Mononuclear cell (primary cell): ENCODE measurements around the gene MYG1. TPM values are rescaled to one million over a fixed set of nuclear protein-coding genes. Genes with fewer than 3 reads are reported as not detected.
"Not testable (repeated sequence)": the region's sequence is repeated elsewhere in the genome, so short reads cannot be mapped to it uniquely, and the experiment has no call there.

Source experiments
- H3K27me3 ChIP-seq: 2 replicates; pipeline ENCODE4 v1.6.0; 2011; ENCODE audit warnings: low read length, control low read depth; ENCODE audit not compliant: insufficient read depth
- H3K4me1 ChIP-seq: 2 replicates; pipeline ENCODE4 v1.5.1; 2011; ENCODE audit warnings: mild to moderate bottlenecking, low read length, control low read depth; ENCODE audit not compliant: insufficient read depth
- H3K4me3 ChIP-seq: 2 replicates; pipeline ENCODE4 v1.5.1; 2011; ENCODE audit warnings: mild to moderate bottlenecking, low read length, moderate library complexity
- H3K9me3 ChIP-seq: 2 replicates; pipeline ENCODE4 v1.5.1; 2011; ENCODE audit warnings: low read depth, mild to moderate bottlenecking, control low read depth, low read length
- total RNA-seq: library from RNA; depleted of rRNA; stranded (reverse); fragments of >200 nt; gene quantifications from one replicate; pipeline ENCODE4 v1.2.3, GENCODE V29; 2012

The MYG1 gene
- total RNA-seq, 1 donor: 20.4 TPM

DNA sequence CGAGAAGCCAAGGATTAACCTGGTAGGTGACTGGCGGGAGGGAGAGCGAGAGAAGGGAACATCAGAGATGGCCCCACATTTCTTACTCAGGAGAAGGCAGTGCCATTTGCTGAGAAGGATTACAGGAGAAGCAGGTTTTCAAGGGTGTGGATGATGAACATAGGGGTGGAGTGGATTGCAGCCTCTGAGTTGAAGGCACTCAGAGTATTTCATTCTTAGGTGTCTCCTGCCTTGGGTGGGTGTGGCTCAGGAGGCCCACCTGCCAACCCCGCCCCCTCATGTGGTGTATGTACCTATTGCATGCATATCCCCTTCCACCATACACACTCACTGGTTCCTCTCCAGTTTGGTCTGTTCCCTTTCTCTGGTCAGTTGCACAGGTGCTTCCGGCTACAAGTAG lies 25.1 kb upstream of the MYG1 start:
- Histone ChIP-seq H3K4me1 (peaks cover 9% of the 10 kb centered on the region), H3K9me3 (no peaks in the 10 kb centered on the region), H3K4me3 (no peak overlapping the region), H3K27me3 (no peaks in the 10 kb centered on the region)

DNA sequence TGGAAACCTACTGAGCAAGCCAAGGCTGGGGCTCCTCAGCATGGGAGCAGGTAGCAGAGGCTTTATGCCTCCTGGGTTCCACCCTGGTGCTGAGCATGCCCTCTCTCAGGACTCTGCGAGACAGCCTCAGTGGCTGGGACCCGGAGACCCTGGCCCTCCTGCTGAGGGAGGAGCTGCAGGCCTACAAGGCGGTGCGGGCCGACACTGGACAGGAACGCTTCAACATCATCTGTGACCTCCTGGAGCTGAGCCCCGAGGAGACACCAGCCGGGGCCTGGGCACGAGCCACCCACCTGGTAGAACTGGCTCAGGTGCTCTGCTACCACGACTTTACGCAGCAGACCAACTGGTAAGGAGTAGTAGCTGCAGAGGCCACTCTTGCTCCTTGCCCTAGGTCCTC lies 23.0 kb upstream of the MYG1 start:
- no peaks in the 10 kb centered on the region for H3K27me3 ChIP-seq
- H3K9me3 ChIP-seq: no peaks in the 10 kb centered on the region
- H3K4me1 ChIP-seq: no peaks in the 10 kb centered on the region
- H3K4me3 ChIP-seq: no peak overlapping the region

DNA sequence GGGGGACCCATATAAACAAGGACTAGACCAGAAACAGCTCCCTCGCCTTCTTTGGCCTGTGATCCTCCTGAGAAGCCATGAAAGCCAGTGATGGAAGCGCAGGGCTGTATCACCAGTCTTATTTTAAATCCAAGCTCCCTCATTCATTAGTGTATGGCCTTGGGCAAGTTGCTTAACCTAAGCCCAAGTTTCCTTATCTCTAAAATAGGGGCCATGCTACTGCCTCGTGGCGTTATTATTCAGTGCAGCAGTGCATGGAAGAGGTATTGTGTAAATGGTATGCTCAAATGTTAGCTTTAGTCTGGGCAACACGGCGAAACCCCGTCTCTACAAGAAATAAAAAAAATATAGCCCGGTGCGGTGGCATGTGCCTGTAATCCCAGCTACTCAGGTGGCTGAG lies 21.5 kb upstream of the MYG1 start:
- H3K4me1 ChIP-seq: no peaks in the 10 kb centered on the region
- H3K27me3 ChIP-seq: no peaks in the 10 kb centered on the region
- H3K9me3 ChIP-seq: no peaks in the 10 kb centered on the region
- H3K4me3 ChIP-seq: no peak overlapping the region

DNA sequence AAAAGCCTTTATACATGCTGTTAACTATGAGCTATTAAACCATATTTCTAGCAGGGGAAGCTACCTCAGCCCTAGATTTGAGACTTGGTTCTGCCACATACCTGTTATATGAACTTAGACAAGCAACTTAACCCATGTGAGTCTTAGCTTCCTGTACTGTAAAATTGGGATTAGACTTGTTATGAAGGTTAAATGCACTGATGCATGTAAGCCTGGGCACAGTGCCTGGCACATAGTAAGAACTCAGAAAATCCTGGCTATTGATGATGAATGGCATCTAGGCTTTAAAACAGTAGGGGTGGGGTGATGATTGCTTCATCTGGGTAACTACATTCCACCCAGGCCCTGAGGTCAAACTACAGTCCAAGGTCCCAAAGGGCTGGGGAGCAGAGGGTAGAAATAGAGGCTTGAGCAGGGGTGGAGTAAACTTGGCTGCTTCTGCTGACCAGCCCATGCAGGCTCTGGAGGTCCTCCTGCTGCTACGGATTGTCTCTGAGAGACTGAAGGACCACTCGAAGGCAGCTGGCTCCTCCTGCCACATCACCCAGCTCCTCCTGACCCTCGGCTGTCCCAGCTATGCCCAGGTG lies 20.1 kb upstream of the MYG1 start:
- Histone ChIP-seq H3K4me3 (no peak overlapping the region), H3K9me3 (no peaks in the 10 kb centered on the region), H3K4me1 (no peaks in the 10 kb centered on the region), H3K27me3 (no peaks in the 10 kb centered on the region)

DNA sequence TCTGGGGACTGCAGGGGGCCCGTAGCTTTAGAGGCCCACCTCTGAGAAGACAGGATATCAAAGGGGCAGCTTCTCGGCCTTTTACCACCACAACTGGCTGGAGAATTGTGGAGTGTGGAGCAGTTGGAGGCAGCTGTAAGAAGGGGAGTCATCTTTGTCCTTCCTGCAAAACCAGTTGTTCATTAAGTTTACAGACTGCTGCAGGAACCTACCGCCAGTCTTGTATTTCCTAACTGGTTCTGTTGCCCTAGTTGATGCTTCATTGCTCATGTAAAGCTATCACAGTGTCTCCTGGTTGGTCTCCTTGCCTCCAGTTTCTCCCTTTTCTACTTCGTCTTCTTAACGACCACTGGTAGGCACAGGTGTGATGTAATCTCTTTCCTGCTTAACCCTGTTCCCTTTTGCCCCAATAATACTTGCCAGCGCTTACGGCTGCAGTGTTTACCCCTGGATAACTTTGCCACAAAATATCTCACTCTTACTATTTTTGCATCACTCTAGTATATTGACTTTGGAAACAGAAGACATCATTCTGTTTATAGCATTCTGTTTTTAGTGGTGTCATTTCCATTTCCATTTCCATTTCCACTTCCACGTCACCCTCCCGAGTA lies 19.5 kb upstream of the MYG1 start:
- no peaks in the 10 kb centered on the region for H3K27me3 ChIP-seq
- H3K9me3 ChIP-seq: no peaks in the 10 kb centered on the region
- no peak overlapping the region for H3K4me3 ChIP-seq
- no peaks in the 10 kb centered on the region for H3K4me1 ChIP-seq

DNA sequence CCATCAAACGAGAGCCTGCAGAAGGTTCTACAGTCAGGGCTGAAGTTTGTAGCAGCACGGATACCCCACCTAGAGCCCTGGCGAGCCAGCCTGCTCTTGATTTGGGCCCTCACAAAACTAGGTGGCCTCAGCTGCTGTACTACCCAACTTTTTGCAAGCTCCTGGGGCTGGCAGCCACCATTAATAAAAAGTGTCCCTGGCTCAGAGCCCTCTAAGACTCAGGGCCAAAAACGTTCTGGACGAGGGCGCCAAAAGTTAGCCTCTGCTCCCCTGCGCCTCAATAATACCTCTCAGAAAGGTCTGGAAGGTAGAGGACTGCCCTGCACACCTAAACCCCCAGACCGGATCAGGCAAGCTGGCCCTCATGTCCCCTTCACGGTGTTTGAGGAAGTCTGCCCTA lies 13.0 kb upstream of the MYG1 start:
- Histone ChIP-seq H3K4me1 (no peaks in the 10 kb centered on the region), H3K4me3 (no peak overlapping the region), H3K27me3 (no peaks in the 10 kb centered on the region), H3K9me3 (no peaks in the 10 kb centered on the region)

DNA sequence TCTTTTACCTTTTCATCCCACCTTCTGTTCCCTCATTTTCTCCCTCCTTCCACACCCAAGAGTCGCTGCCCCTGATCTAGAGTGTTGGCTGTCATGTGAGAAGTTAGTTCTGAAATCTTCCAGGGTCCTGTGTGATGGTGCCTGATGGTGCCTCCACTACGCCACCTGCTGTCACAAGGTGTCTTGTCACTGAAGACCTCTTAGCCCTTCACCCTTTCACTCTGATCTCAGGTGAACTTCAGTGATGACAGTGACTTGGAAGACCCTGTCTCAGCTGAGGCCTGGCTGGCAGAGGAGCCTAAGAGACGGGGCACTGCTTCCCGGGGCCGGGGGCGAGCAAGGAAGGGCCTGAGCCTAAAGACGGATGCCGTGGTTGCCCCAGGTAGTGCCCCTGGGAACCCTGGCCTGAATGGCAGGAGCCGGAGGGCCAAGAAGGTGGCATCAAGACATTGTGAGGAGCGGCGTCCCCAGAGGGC lies 11.7 kb upstream of the MYG1 start:
- no peaks in the 10 kb centered on the region for H3K27me3 ChIP-seq
- H3K4me1 ChIP-seq: no peaks in the 10 kb centered on the region
- no peak overlapping the region for H3K4me3 ChIP-seq
- no peaks in the 10 kb centered on the region for H3K9me3 ChIP-seq

DNA sequence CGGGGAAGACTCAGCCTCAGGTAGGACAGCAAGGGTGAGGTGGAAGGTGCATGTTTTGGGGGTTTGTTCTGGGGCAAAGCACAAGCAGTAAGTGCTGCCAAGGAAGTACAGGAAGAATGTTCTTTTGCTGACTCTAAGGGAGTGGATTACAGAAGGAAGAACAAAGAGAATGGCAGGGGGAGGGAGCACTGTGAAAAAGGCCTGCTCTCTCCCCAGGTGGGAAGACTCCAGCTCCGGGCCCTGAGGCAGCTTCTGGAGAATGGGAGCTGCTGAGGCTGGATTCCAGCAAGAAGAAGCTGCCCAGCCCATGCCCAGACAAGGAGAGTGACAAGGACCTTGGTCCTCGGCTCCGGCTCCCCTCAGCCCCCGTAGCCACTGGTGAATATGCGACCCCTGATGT lies 11.2 kb upstream of the MYG1 start:
- Histone ChIP-seq H3K9me3 (no peaks in the 10 kb centered on the region), H3K4me3 (no peak overlapping the region), H3K27me3 (no peaks in the 10 kb centered on the region), H3K4me1 (no peaks in the 10 kb centered on the region)

DNA sequence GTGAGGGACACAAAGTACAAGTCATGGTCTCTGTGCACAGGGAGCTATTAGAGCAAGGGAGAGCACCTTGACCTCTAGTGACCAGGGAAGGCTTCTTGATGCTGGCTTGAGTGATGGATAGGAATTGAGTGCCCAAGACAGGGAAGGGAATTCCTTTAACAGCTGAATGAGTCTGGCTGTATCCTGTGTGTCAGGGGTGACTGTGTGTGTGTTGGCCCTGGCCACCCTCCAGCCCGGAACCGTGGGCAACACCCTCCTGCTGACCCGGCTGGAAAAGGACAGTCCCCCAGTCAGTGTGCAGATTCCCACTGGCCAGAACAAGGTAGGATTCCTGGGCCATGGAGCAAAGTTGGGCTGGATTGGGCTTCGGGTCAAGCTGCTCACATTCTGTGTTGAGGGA lies 9.6 kb upstream of the MYG1 start:
- Histone ChIP-seq H3K9me3 (no peaks in the 10 kb centered on the region), H3K27me3 (no peaks in the 10 kb centered on the region), H3K4me1 (peaks cover 4% of the 10 kb centered on the region), H3K4me3 (no peak overlapping the region)

DNA sequence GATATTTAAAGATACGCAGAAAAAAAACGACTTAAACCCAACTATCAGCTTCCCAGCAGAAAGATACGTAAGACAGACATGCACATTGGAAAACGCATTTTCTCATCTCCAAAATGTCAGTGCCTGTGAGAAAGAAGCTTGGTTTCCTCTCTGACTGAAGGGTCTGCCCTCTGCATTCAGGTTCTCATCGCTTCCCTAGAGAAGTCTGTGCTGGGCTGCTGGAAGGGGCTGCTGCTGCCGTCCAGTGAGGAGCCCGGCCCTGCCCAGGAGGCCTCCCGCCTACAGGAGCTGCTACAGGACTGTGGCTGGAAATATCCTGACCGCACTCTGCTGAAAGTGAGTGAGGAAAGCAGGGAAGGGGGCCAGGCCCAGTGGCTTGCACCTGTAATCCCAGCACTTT lies 8.8 kb upstream of the MYG1 start:
- H3K4me1 ChIP-seq: peaks cover 7% of the 10 kb centered on the region
- H3K4me3 ChIP-seq: no peak overlapping the region
- H3K9me3 ChIP-seq: no peaks in the 10 kb centered on the region
- no peaks in the 10 kb centered on the region for H3K27me3 ChIP-seq

DNA sequence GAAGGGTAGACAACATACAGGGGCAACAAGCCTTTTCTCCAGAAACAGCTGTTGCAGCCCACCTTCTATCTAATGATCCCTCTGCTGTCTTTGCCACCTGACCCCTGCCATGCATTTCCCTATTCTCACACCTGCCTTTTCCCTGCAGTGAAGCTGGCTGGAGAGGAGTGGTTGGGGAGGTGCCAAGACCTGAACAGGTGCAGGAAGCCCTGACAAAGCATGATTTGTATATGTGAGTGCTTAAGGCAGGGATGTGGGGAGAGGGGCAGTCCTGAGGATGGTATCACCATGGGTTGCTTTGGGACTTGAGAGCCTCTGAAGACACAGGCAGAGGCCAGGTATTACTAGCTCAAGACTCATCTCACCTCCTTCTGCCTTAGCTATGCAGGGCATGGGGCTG lies 7.1 kb upstream of the MYG1 start:
- H3K9me3 ChIP-seq: no peaks in the 10 kb centered on the region
- peaks cover 23% of the 10 kb centered on the region for H3K4me1 ChIP-seq
- H3K27me3 ChIP-seq: no peaks in the 10 kb centered on the region
- no peak overlapping the region for H3K4me3 ChIP-seq

DNA sequence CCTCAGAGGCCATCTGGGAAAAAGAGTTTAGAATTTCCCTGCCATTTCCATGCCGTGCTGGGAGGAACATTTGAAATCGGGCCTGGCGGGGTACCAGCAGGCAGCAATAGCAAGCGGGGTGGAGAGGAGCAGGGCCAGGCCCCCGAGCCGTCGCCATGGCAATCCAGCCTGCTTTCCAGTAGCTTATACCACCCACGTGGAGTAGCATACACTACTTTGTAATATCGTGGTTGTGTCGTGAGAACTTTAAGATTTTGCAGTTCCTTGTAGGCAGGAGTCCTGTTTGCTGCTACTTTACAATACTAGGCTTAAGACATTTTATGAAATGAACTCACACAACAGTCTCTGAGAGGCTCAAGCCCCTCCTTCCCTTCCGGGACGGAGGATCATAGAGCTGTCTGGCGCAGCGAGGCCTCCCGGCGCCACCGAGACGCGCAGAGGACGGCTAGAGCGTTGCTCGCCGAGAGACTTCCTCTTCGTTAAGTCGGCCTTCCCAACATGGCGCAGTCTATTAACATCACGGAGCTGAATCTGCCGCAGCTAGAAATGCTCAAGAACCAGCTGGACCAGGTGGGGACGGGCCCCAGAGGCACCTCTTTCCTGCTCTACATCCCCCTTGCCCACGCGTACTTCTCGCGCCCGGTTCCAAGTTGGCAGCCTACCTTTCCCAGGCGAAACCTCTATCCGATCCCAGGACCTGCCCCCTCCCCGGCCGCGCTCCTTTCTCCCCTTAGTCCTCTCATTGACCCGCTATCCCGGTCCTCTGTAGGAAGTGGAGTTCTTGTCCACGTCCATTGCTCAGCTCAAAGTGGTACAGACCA lies 4.2 kb upstream of the MYG1 start, which contains the start of gene PFDN5:
TSS of gene PFDN5 (plus strand) at position 473 of the 821 bp plus-strand sequence. CDS start at position 499, 26 bp downstream.
- peak within 1 kb of the TSS; percentile 67 for H3K4me3 ChIP-seq
- no peaks in the 10 kb centered on the region for H3K27me3 ChIP-seq
- H3K4me1 ChIP-seq: peaks cover 47% of the 10 kb centered on the region
- H3K9me3 ChIP-seq: no peaks in the 10 kb centered on the region

DNA sequence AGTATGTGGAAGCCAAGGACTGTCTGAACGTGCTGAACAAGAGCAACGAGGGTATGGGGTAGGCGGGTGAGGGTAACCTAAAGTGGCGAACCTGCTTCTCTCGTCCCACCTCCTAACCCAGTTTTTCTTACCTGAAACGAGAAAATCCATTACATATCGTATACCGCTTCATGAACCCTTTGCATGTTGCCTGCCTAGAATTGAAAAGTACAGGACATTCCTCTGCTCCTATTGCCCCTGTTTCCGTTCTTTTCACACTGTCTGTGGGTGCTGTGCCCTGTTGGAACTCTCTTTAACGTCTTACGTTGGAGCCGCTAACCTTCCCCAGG lies 3.6 kb upstream of the MYG1 start:
- no peaks in the 10 kb centered on the region for H3K9me3 ChIP-seq
- peak overlapping the region; percentile 67 for H3K4me3 ChIP-seq
- no peaks in the 10 kb centered on the region for H3K27me3 ChIP-seq
- H3K4me1 ChIP-seq: peaks cover 53% of the 10 kb centered on the region

DNA sequence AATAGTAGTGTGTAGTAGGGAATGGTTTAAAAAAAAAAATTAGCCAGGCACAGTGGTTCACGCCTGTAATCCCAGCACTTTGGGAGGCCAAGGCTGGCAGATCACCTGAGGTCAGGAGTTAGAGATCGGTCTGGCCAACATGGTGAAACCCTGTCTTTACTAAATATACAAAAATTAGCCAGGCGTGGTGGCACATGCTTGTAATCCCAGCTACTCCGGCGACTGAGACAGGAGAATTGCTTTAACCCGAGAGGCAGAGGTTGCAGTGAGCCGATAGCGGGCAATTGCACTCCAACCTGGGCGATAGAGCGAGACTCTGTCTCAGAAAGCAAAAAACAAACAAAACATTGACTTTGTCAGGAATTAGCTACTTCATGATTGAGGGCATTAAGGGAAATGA lies 2.4 kb upstream of the MYG1 start:
- not testable (repeated sequence) for H3K4me3 ChIP-seq, H3K9me3 ChIP-seq, H3K27me3 ChIP-seq
- H3K4me1 ChIP-seq: peaks cover 64% of the 10 kb centered on the region

DNA sequence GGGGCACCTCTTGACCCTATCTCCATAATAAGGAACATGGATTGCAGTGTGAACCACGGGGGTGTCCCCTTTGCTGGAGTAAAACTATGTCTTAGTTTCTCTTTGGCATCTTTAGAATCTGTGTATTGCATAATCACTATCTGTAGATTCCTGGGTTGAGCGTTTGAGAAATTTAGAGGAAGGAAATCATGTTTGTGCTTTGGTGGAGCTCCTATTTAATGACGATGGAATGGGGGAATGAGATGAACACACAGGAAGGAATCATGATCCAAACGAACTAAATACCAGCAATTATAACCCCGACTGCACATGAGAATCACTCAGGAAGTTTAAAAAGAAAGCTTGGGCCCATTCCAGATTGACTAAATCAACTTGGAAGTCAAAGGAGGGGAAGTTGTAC lies 1.3 kb upstream of the MYG1 start:
- H3K4me1 ChIP-seq: peaks cover 67% of the 10 kb centered on the region
- H3K4me3 ChIP-seq: no peak overlapping the region
- no peaks in the 10 kb centered on the region for H3K9me3 ChIP-seq
- no peaks in the 10 kb centered on the region for H3K27me3 ChIP-seq

DNA sequence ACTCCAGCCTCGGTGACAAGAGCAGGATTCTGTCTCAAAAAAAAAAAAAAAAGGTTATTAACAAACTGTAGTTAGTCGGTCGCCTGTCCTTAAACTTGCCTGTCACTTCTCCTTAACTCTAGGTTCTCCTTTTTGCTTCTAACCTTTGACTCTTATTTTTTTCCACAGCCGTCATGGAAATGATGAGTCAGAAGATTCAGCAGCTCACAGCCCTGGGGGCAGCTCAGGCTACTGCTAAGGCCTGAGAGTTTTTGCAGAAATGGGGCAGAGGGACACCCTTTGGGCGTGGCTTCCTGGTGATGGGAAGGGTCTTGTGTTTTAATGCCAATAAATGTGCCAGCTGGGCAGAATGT lies 418 bp upstream of the MYG1 start:
- Histone ChIP-seq H3K4me1 (peaks cover 67% of the 10 kb centered on the region), H3K9me3 (no peaks in the 10 kb centered on the region)

More for the DNA sequence above, 418 bp upstream of the MYG1 start:
- Histone ChIP-seq H3K4me3 (peak overlapping the region; percentile 80), H3K27me3 (no peaks in the 10 kb centered on the region)
